GM19099 (cell line): ENCODE data around the gene PRMT7.

ENCODE experiments used
- POLR2A ChIP-seq: IDR thresholded peaks from 3 replicates; pipeline ENCODE4 v1.6.1; 2011; ENCODE audit warnings: low read depth; ENCODE audit not compliant: insufficient read length; ENCODE audit errors: extremely low read depth

Gene PRMT7

GRCh38 chr16:68310774-68311511 is at the start of gene PRMT7, which contains the start of gene SLC7A6OS:
Gene PRMT7, plus strand, starts transcription at chr16:68311019. Its CDS starts 4,961 bp downstream, at chr16:68315980.
Gene SLC7A6OS, minus strand, starts transcription at chr16:68310946. Its CDS starts 20 bp downstream, at chr16:68310926.
- peak; percentile 94 for TF ChIP-seq POLR2A

DNA sequence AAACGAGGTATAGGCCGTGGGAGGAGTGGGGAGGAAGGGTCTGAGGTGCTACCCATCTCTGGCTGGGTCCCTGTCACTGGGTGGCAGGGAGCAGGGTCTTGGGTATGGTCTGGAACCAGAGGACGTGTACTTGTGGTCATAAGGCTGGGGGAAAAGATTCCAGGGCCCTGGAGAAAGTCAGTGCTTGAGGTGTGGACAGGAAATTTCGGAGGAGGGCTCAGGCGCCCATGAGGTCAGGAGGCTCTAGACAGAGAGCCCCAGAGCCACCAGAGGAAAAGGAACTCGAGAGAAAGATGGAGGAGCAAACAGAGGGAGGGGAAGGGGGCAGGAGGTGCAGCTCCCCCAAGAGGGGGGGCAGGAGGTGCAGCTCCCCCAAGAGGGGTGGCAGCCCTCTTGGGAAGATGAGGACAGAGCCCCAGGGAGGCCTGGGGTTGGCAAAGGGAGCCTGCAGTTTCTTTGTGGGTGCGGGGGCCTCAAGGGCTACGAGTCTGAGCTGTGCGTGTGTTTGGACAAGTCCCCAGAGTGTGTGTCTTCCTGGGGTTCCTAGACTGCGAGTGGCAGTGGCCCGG is 47.2 kb upstream of the PRMT7 start:
- TF ChIP-seq POLR2A, result no peak

DNA sequence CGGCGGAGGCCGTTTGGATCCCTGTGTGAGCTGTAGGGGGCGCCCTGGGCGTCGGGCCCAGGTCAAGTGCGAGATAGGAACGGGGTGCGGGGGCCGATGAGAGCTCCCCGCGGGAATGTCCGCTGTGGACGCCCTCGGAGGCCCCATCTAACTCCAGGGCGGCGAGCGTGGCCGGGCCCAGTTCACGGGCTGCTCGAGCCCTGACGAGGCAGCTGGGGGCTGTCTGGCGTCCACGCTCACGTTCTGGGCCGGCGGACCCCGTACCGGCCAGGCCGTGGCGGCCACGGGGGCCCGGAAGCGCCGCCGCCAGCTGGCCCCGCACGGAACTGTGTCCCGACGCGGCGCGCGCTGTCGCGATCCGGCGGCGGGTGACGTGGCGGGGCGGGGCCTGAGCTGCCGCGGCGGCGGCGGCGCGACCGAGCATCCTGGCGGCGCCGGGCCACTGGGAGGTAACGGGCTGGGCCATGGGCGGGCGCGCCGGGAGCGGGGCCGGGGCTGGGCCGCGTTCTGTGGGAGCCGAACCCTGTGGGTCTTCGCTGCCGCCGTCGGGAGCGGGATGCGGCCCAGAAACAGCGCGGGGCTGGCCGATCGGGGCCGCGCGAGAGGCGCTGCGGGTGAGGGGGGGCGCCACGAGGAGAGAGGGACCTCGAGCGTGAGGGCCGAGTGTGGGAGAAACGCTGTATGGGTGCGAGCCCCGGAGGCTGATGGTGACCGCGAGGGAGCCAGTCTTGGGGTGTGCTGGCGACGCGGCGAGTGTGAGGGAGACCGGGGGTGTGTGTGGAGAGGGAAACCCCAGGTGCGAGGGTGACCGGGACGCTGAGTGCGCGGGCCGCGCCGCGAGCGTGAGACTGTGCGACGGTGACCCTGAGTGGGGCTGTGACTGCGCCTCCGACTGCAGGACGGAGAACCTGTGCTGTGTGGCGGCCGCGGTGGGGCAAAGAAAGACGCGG is 46.4 kb upstream of the PRMT7 start, which contains the start of gene SLC7A6:
Gene SLC7A6, plus strand, starts transcription at position 399 of the 950 bp plus-strand sequence. CDS start 10,201 bp downstream, outside the sequence.
- TF ChIP-seq POLR2A, result peak; percentile 75

DNA sequence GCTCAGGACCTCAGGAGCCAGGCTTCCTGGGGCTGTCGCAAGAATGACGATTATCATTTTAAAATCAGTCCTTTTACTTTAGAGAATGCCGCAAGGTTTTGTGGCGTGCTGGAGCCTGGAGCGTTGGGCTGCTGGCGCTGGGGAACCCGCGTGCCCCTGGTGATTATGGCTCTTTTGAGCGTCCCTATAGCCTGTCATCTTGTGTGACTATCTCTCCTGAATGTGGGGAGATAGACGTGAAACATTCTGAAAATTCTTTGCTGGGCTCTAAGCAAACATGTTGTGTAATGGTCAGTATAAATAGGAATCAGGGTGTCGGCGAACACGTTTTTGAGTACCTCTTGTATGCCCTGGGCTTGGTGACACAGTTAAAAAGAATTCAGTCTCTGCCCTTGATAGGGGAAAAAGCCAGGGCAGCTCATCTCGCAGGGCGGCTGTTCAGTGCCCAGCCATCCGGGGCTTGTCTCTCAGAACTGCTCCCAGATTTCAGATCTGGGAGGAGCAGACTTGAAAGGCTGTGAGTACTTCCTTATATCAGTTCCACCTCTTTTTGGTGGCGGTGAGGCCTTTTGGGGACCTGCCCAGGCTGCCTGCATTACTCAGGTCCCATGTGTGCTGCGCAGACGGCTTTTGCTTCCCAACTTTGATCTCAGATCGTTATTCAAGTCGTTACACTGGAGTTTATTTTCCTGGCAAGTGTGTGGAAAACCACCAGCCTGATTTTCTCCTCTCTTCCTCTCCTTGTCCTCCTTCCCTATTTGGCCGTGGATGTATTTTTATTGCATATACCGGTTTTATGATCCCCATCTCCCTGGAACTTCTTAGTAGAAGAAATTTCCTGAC is 45.5 kb upstream of the PRMT7 start:
- TF ChIP-seq POLR2A, result peak; percentile 39

DNA sequence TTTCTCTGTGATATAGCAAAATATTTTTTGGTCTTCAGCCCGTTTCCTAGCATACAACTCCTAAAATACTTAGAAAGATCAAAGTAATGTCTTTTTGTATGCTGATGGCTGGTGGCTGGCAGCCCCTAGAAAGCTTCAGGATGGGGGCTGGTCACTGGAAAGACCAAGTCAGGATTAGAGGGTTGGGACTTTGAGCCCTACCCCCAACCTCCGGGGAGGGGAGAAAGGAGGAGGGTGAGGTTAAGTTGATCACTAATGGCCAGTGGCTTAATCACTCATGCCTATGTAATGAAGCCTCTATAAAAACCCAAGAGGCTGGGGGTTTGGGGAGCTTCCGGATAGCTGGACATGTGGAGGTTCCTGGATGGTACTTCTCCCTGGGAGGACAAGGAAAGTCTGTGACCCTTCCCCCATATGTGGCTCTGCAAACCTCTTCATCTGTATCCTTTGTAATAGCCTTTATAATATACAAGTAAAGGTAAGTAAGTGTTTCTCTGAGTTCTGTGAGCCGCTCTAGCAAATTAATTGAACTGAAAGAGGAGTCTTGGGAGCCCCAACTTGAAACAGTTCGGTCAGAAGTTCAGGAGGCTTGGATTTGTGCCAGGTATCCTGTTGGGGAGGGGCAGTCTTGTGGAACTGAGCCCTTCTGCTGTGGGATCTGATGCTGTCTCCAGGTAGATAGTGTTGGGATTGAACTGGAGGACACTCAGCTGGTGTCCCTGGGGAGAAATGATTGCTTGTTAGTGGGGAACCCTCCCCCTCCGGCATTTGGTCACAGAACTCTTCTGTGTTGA is 43.0 kb upstream of the PRMT7 start:
- no peak for TF ChIP-seq POLR2A

GRCh38 chr16:68269793-68270192 is 41.0 kb upstream of the PRMT7 start:
- no peak for TF ChIP-seq POLR2A

DNA sequence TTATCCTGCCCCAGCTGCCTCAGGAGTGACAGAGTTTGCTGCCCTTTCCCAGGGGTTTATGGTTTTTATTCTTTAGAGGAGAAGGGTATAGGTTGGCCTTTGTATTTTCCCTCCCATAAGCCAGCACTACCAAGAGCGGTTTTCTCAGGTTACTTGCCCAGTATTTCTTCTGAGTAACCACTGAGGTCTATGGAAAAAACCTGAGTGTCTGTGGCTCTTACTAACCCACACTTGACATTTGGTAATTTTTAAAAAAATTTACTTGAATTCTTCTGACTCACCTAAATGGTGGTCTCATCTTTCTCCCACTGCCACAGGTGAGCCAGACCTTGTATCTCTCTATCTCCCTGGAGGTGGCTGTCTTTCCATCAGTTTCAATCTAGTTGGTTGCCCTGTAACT is 40.5 kb upstream of the PRMT7 start:
- no peak for TF ChIP-seq POLR2A

GRCh38 chr16:68272507-68273209 is 38.2 kb upstream of the PRMT7 start:
- no peak for TF ChIP-seq POLR2A

DNA sequence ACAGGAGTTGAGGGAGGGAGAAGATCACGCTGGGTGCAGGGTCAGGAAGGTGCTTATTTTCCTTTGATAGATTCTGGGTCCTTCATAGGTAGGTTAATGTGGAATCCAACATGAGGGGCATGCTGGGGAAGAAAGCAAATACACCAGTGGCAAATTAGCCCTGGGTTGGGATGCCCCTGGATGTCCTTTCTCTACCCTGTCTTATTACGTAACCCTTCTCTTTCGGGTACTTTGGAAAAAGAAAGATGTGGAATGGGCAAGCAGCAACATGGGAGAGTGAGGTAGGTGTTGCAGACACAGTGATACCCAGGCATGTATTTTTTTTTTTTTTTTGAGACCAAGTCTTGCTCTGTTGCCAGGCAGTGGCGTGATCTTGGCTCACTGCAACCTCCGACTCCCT is 37.4 kb upstream of the PRMT7 start:
- TF ChIP-seq POLR2A, result no peak

DNA sequence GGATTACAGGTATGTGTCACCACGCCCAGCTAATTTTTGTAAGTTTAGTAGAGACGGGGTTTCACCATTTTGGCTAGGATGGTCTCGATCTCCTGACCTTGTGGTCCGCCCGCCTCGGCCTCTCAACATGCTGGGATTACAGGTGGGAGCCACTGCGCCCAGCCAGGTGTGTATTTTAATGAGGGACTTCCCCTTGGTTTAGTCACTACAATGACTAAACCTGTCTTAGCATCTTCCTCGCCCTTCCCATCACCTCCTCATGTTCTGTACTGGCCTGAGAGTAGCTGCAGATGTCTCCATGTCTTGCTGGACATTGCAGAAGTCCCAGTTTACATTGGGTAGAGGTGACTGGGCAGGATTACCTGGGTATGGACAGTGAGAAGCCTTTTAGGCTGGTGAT is 36.9 kb upstream of the PRMT7 start:
- no peak for TF ChIP-seq POLR2A

GRCh38 chr16:68274441-68274840 is 36.4 kb upstream of the PRMT7 start:
- no peak for TF ChIP-seq POLR2A

GRCh38 chr16:68275611-68276191 is 35.1 kb upstream of the PRMT7 start:
- TF ChIP-seq POLR2A, result no peak

GRCh38 chr16:68276223-68276622 is 34.6 kb upstream of the PRMT7 start:
- TF ChIP-seq POLR2A, result no peak
